ENCODE measurements around the gene VSNL1. TPM values are rescaled to one million over a fixed set of nuclear protein-coding genes. Genes with fewer than 3 reads are reported as not detected.

Gene VSNL1
- total RNA-seq, 3 donors from 2014 or later = 2.1 to 5.4 (median 2.1) TPM

- Histone ChIP-seq H3K9me3 (no peaks in the 10 kb centered on the region), H3K4me1 (ENCODE audit: low read depth) (no peaks in the 10 kb centered on the region), H3K4me3 (no peak overlapping the region), H3K36me3 (ENCODE audit: low read depth) (no peaks in the 10 kb centered on the region)
- no peak for ATAC-seq
- TF ChIP-seq, protein P1, sequence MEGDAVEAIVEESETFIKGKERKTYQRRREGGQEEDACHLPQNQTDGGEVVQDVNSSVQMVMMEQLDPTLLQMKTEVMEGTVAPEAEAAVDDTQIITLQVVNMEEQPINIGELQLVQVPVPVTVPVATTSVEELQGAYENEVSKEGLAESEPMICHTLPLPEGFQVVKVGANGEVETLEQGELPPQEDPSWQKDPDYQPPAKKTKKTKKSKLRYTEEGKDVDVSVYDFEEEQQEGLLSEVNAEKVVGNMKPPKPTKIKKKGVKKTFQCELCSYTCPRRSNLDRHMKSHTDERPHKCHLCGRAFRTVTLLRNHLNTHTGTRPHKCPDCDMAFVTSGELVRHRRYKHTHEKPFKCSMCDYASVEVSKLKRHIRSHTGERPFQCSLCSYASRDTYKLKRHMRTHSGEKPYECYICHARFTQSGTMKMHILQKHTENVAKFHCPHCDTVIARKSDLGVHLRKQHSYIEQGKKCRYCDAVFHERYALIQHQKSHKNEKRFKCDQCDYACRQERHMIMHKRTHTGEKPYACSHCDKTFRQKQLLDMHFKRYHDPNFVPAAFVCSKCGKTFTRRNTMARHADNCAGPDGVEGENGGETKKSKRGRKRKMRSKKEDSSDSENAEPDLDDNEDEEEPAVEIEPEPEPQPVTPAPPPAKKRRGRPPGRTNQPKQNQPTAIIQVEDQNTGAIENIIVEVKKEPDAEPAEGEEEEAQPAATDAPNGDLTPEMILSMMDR (IDR thresholded peaks at IDR 0.05) = no peak
- no peak for DNase-seq
- intact Hi-C loops (cut with DNase I, micrococcal nuclease) = no loop called here
Measured at GRCh38 chr2:17583646-17584045, 43.1 kb downstream of the VSNL1 start.

- H3K36me3 ChIP-seq (ENCODE audit: low read depth) = no peaks in the 10 kb centered on the region
- DNase-seq (no peak), ATAC-seq (no peak)
- H3K4me3 ChIP-seq = no peak overlapping the region
- intact Hi-C loops (cut with DNase I, micrococcal nuclease) = no loop called here
- H3K4me1 ChIP-seq (ENCODE audit: low read depth) = no peaks in the 10 kb centered on the region
- TF ChIP-seq, protein P1 (IDR thresholded peaks at IDR 0.05) = no peak
- no peaks in the 10 kb centered on the region for H3K9me3 ChIP-seq
Measured at GRCh38 chr2:17584689-17585088, 44.2 kb downstream of the VSNL1 start.

GRCh38 chr2:17587469-17587868 lies 47.0 kb downstream of the VSNL1 start:
- TF ChIP-seq, protein P1 (IDR thresholded peaks at IDR 0.05) = no peak
- ATAC-seq = no peak
- intact Hi-C loops (cut with DNase I, micrococcal nuclease) = no loop called here
- Histone ChIP-seq H3K9me3 (no peaks in the 10 kb centered on the region), H3K4me1 (ENCODE audit: low read depth) (no peaks in the 10 kb centered on the region), H3K36me3 (ENCODE audit: low read depth) (no peaks in the 10 kb centered on the region), H3K4me3 (no peak overlapping the region)
- DNase-seq = no peak

- DNase-seq (no peak), ATAC-seq (no peak)
- no peaks in the 10 kb centered on the region for H3K36me3 ChIP-seq (ENCODE audit: low read depth)
- intact Hi-C loops (cut with DNase I, micrococcal nuclease) = no loop called here
- no peaks in the 10 kb centered on the region for H3K9me3 ChIP-seq
- H3K4me1 ChIP-seq (ENCODE audit: low read depth) = no peaks in the 10 kb centered on the region
- no peak overlapping the region for H3K4me3 ChIP-seq
- TF ChIP-seq, protein P1 (IDR thresholded peaks at IDR 0.05) = no peak
Measured at GRCh38 chr2:17588031-17588430, 47.5 kb downstream of the VSNL1 start.

DNA sequence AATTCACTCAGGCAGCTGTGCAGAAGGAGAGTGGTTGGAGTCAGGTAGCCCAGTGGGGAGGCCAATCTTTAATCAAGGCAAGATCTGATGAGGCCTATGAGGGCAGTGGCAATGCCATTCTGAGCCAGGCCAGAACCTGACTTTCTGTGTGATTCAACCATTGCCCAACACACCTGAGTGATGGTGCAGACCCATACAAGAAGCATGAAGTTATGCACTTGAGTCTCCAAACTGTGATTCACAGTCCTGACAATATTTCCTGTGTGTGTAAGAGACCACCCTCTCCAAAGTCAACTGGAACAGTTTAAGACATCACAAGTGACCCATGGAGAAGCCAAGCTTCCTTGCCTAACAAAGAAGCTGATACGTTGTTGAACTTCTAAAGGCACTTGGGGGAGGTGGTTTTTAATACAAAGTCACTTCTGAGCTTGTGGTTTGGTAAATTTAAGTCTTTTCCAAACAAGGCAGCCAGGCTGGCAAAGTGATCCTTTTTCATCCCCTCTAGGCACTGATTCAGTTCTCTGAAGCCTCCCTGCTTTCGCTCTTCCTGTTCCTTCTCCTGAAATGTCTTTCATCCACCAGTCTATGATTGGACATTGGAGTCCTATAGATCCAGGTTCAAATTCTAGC lies 49.0 kb downstream of the VSNL1 start:
- H3K4me3 ChIP-seq = no peak overlapping the region
- intact Hi-C loops (cut with DNase I, micrococcal nuclease) = no loop called here
- TF ChIP-seq, protein P1 (IDR thresholded peaks at IDR 0.05) = no peak
- DNase-seq (no peak), ATAC-seq (no peak)
- no peaks in the 10 kb centered on the region for H3K4me1 ChIP-seq (ENCODE audit: low read depth)
- H3K36me3 ChIP-seq (ENCODE audit: low read depth) = no peaks in the 10 kb centered on the region
- no peaks in the 10 kb centered on the region for H3K9me3 ChIP-seq
